K562 (cell line): ENCODE results near the gene RETREG1. TPM values are rescaled to one million over a fixed set of nuclear protein-coding genes. Genes with fewer than 3 reads are reported as not detected.

Experiments used
- BCLAF1 ChIP-seq, 2 experiments: fragments of 450-650 bp in 1 of 2; IDR thresholded peaks; 2 replicates each; pipeline ENCODE4 v1.6.1; 2011 to 2017; ENCODE audit warnings: low read depth in 2 of 2, antibody characterized with exemption in 1 of 2, borderline replicate concordance in 1 of 2, low read length in 1 of 2, mild to moderate bottlenecking in 1 of 2, mixed read lengths in 1 of 2; ENCODE audit not compliant: control insufficient read depth in 1 of 2
- GTF2B ChIP-seq: IDR thresholded peaks from 2 replicates; pipeline ENCODE4 v1.6.1; 2011; ENCODE audit not compliant: insufficient read length; ENCODE audit errors: extremely low read depth
- TAF9B ChIP-seq: fragments of 450-650 bp; IDR thresholded peaks from 2 replicates; pipeline ENCODE4 v1.6.1; 2018; ENCODE audit warnings: mild to moderate bottlenecking; ENCODE audit not compliant: partially characterized antibody
- TEAD4 ChIP-seq, 2 experiments: sonication (generic) in 1 of 2; formaldehyde crosslinking in 1 of 2; IDR thresholded peaks; 2 replicates each; pipeline versions ENCODE4 v1.6.1 to v1.8.0; 2012 to 2022; ENCODE audit warnings: borderline replicate concordance in 1 of 2, inconsistent platforms in 1 of 2, low read length in 1 of 2, mild to moderate bottlenecking in 1 of 2, missing genetic modification reagents in 1 of 2
- ZNF57 ChIP-seq: fragments of 450-650 bp; formaldehyde crosslinking; IDR thresholded peaks from 2 replicates; pipeline ENCODE4 v1.4.0; 2020; ENCODE audit warnings: mild to moderate bottlenecking, moderate library complexity
- ZNF644 ChIP-seq: fragments of 200-800 bp; sonication (Bioruptor generic); IDR thresholded peaks from 2 replicates; pipeline ENCODE4 v1.6.1; 2016; ENCODE audit warnings: low read depth, missing genetic modification characterization, missing compliant biosample characterization
- polyA plus RNA-seq, 8 experiments: library from polyadenylated mRNA; depleted of rRNA in 4 of 8; stranded (reverse) in 5 of 8; unstranded in 3 of 8; fragments of >200 nt; fragmentation: Nextera tagmentation in 2 of 8; fragmentation: Illumina TruSeq in 1 of 8; extraction: Ambion mirVana in 2 of 8; extraction: Trizol in 1 of 8; gene quantifications; 2 replicates each; pipeline versions ENCODE4 v1.2.1 to v1.2.3, GENCODE V29; 2011 to 2014; ENCODE audit warnings: inconsistent platforms in 1 of 8, missing spikeins in 1 of 8
- total RNA-seq, 7 experiments: library from RNA; depleted of rRNA in 6 of 7; stranded (reverse); fragments of >200 nt in 6 of 7; fragmentation: Illumina TruSeq in 2 of 7; extraction: Trizol in 2 of 7; gene quantifications; 2 replicates each; pipeline versions ENCODE4 v1.2.1 to v1.2.3, GENCODE V29; 2011 to 2021; ENCODE audit warnings: low replicate concordance in 1 of 7
- TF ChIP-seq, protein P1 (sequence below), 2 experiments: fragments of 450-650 bp; formaldehyde crosslinking in 1 of 2; IDR thresholded peaks; 2 replicates each; pipeline versions ENCODE4 v1.4.0 to v1.6.1; 2014 to 2020; ENCODE audit warnings: mild to moderate bottlenecking in 2 of 2, borderline replicate concordance in 1 of 2, low read depth in 1 of 2
- TF ChIP-seq, protein P2 (sequence below): fragments of 250-450 bp; sonication (Bioruptor Pico); IDR thresholded peaks from 2 replicates; pipeline ENCODE4 v1.6.1; 2021; ENCODE audit warnings: mild to moderate bottlenecking

RETREG1 gene
- total and polyA plus RNA-seq, 9 of the 15 experiments (the other 6 are each of a cell fraction or from before 2014, with no cell fraction given): 0.01 to 0.20 (median 0.08) TPM; not detected in 5

- TF ChIP-seq, protein P1, sequence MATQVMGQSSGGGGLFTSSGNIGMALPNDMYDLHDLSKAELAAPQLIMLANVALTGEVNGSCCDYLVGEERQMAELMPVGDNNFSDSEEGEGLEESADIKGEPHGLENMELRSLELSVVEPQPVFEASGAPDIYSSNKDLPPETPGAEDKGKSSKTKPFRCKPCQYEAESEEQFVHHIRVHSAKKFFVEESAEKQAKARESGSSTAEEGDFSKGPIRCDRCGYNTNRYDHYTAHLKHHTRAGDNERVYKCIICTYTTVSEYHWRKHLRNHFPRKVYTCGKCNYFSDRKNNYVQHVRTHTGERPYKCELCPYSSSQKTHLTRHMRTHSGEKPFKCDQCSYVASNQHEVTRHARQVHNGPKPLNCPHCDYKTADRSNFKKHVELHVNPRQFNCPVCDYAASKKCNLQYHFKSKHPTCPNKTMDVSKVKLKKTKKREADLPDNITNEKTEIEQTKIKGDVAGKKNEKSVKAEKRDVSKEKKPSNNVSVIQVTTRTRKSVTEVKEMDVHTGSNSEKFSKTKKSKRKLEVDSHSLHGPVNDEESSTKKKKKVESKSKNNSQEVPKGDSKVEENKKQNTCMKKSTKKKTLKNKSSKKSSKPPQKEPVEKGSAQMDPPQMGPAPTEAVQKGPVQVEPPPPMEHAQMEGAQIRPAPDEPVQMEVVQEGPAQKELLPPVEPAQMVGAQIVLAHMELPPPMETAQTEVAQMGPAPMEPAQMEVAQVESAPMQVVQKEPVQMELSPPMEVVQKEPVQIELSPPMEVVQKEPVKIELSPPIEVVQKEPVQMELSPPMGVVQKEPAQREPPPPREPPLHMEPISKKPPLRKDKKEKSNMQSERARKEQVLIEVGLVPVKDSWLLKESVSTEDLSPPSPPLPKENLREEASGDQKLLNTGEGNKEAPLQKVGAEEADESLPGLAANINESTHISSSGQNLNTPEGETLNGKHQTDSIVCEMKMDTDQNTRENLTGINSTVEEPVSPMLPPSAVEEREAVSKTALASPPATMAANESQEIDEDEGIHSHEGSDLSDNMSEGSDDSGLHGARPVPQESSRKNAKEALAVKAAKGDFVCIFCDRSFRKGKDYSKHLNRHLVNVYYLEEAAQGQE (IDR thresholded peaks at IDR 0.05; ENCODE audit: borderline replicate concordance): no peak
- TF ChIP-seq, protein P1 (CRISPR knock-in tag; IDR thresholded peaks at IDR 0.05; ENCODE audit: low read depth): no peak
- TF ChIP-seq BCLAF1 (IDR thresholded peaks at IDR 0.05; ENCODE audit: borderline replicate concordance in 1 of 2, control insufficient read depth in 1 of 2, low read depth in 2 of 2, low read length in 1 of 2) (peak in 1 of 2 experiments; percentile 90; a peak in 2 of 4 replicates), GTF2B (peak; percentile 82), ZNF57 (CRISPR knock-in tag) (0 out of 2 replicates have a peak, but pooled peaks have one; percentile 53), ZNF644 (tag) (0 out of 2 replicates have a peak, but pooled peaks have one; percentile 38), TEAD4 (IDR thresholded peaks at IDR 0.05; ENCODE audit: low read length) (peak; percentile 55; the same call in 1 of the 2 replicates), TEAD4 (CRISPR knock-in tag; IDR thresholded peaks at IDR 0.05; ENCODE audit: borderline replicate concordance) (no peak), TAF9B (peak; percentile 37)
- TF ChIP-seq, protein P2, sequence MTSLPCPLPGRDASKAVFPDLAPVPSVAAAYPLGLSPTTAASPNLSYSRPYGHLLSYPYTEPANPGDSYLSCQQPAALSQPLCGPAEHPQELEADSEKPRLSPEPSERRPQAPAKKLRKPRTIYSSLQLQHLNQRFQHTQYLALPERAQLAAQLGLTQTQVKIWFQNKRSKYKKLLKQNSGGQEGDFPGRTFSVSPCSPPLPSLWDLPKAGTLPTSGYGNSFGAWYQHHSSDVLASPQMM (CRISPR knock-in tag): 0 out of 2 replicates have a peak, but pooled peaks have one; percentile 45
Measured at GRCh38 chr5:16528382-16529110, 88.3 kb downstream of the RETREG1 start (continued).
